Neural cell (in vitro differentiated cells): ENCODE results near the gene TMEM139. TPM values are rescaled to one million over a fixed set of nuclear protein-coding genes. Genes with fewer than 3 reads are reported as not detected.

Source experiments
- H2AFZ ChIP-seq: fragments of 200-600, 300-800 bp; sonication (generic), shearing (Covaris generic); 2 replicates; pipeline ENCODE4 v1.6.0; 2014; ENCODE audit warnings: low read depth, mild to moderate bottlenecking, antibody characterized with exemption, low read length, moderate library complexity
- H3F3A ChIP-seq: fragments of 200-600 bp; shearing (Covaris generic); 2 replicates; pipeline ENCODE4 v1.6.1; 2016; ENCODE audit warnings: mild to moderate bottlenecking, moderate library complexity, mixed read lengths, antibody characterized with exemption, low read length; ENCODE audit not compliant: insufficient read depth, poor library complexity, severe bottlenecking
- H3K27ac ChIP-seq: fragments of 200-600, 300-800 bp; sonication (generic), shearing (Covaris generic); 2 replicates; pipeline ENCODE4 v1.5.1; 2014; ENCODE audit warnings: mild to moderate bottlenecking, low read length, moderate library complexity
- H3K27me3 ChIP-seq: fragments of 300-800, 200-600 bp; sonication (generic), shearing (Covaris generic); 2 replicates; pipeline ENCODE4 v1.6.0; 2014; ENCODE audit warnings: mild to moderate bottlenecking, low read depth, low read length, moderate library complexity; ENCODE audit not compliant: insufficient read depth
- H3K36me3 ChIP-seq: fragments of 300-800, 200-600 bp; sonication (generic), shearing (Covaris generic); 2 replicates; pipeline ENCODE4 v1.5.1; 2014; ENCODE audit warnings: mild to moderate bottlenecking, antibody characterized with exemption, low read length, moderate library complexity; ENCODE audit not compliant: insufficient read depth
- H3K4me2 ChIP-seq: fragments of 300-800, 200-600 bp; sonication (generic), shearing (Covaris generic); 2 replicates; pipeline ENCODE4 v1.6.0; 2014; ENCODE audit warnings: mild to moderate bottlenecking, low read length
- H3K4me3 ChIP-seq: fragments of 300-800, 200-600 bp; sonication (generic), shearing (Covaris generic); 2 replicates; pipeline ENCODE4 v1.5.1; 2014; ENCODE audit warnings: mild to moderate bottlenecking, low read length, moderate library complexity
- H3K79me2 ChIP-seq: fragments of 200-600 bp; shearing (Covaris generic); replicated peaks from 2 replicates; pipeline ENCODE4 v1.6.0; 2014; ENCODE audit warnings: mild to moderate bottlenecking, low read length, moderate library complexity; ENCODE audit not compliant: insufficient read depth
- H3K9ac ChIP-seq: fragments of 300-800, 200-600 bp; sonication (generic), shearing (Covaris generic); 2 replicates; pipeline ENCODE4 v1.6.1; 2016; ENCODE audit warnings: mild to moderate bottlenecking, low read length, mixed read lengths
- H3K9me2 ChIP-seq: fragments of 200-600 bp; shearing (Covaris generic); 2 replicates; pipeline ENCODE4 v1.6.1; 2016; ENCODE audit warnings: mild to moderate bottlenecking, low read length, mixed read lengths; ENCODE audit not compliant: insufficient read depth
- H3K9me3 ChIP-seq: fragments of 200-600, 300-800 bp; sonication (generic), shearing (Covaris generic); 2 replicates; pipeline ENCODE4 v1.6.1; 2016; ENCODE audit warnings: mild to moderate bottlenecking, mixed run types, low read length, moderate library complexity, mixed read lengths
- H4K20me1 ChIP-seq: fragments of 200-600 bp; shearing (Covaris generic); 2 replicates; pipeline ENCODE4 v1.6.1; 2016; ENCODE audit warnings: mild to moderate bottlenecking, mixed run types; ENCODE audit not compliant: insufficient read depth
- EP300 ChIP-seq: fragments of 450-650 bp; conservative IDR thresholded peaks from 2 replicates; pipeline ENCODE4 v1.6.1; 2014; ENCODE audit warnings: antibody characterized with exemption, mild to moderate bottlenecking, moderate library complexity; ENCODE audit not compliant: poor library complexity, severe bottlenecking
- EZH2 ChIP-seq: fragments of 200-600, 300-800 bp; shearing (Covaris generic), sonication (generic); IDR thresholded peaks from 2 replicates; pipeline ENCODE4 v1.6.1; 2014; ENCODE audit warnings: antibody characterized with exemption, low read length, borderline replicate concordance, mild to moderate bottlenecking; ENCODE audit not compliant: insufficient read depth, poor library complexity, severe bottlenecking
- MXI1 ChIP-seq: fragments of 450-650 bp; conservative IDR thresholded peaks from 2 replicates; pipeline ENCODE4 v1.6.1; 2014; ENCODE audit warnings: antibody characterized with exemption, mild to moderate bottlenecking; ENCODE audit not compliant: poor library complexity, severe bottlenecking
- POLR2AphosphoS5 ChIP-seq: IDR thresholded peaks from 2 replicates; pipeline ENCODE4 v1.6.1; 2012
- RAD21 ChIP-seq: fragments of 450-650 bp; conservative IDR thresholded peaks from 2 replicates; pipeline ENCODE4 v1.6.1; 2014; ENCODE audit warnings: antibody characterized with exemption, mild to moderate bottlenecking, moderate library complexity
- SMC3 ChIP-seq: fragments of 450-650 bp; conservative IDR thresholded peaks from 2 replicates; pipeline ENCODE4 v1.6.1; 2014; ENCODE audit warnings: antibody characterized with exemption, mild to moderate bottlenecking, moderate library complexity; ENCODE audit not compliant: poor library complexity
- TAF1 ChIP-seq: IDR thresholded peaks from 2 replicates; pipeline ENCODE4 v1.6.1; 2012; ENCODE audit warnings: low read depth
- polyA plus RNA-seq: library from polyadenylated mRNA; depleted of rRNA; stranded (reverse); fragments of >200 nt; gene quantifications from 2 replicates; pipeline ENCODE4 v1.2.3, GENCODE V29; 2014
- TF ChIP-seq, protein P1 (sequence below): fragments of 450-650 bp; IDR thresholded peaks from 2 replicates; pipeline ENCODE4 v1.5.1; 2014; ENCODE audit warnings: antibody characterized with exemption, mild to moderate bottlenecking, moderate library complexity; ENCODE audit not compliant: poor library complexity, severe bottlenecking
- TF ChIP-seq, protein P2 (sequence below): IDR thresholded peaks from 2 replicates; pipeline ENCODE4 v1.6.1; 2012; ENCODE audit warnings: borderline replicate concordance

TMEM139 gene
- polyA plus RNA-seq, 1 donor from 2014 or later: not detected

DNA sequence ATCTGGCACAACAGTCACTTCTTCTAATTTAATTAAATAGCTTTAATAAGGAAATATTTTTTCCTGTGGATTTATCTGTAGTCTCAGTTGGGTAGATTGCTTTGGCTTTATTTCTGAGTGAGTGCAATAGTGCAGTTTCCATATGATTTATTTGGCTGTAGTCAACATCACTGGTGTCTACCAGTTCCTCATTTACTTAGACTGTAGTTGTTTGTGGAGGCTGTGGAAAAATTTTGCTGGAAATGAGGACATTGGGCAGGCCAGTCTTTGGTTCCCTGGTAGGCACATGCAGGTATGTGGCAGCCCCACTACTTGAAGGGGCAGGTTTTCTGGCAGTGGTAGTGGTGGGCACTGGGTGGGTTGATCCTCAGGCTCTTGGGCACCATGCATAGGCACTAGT lies 47.4 kb upstream of the TMEM139 start:
- peaks cover 4% of the 10 kb centered on the region for H3K9me3 ChIP-seq
- H3K79me2 ChIP-seq: no peaks in the 10 kb centered on the region
- no peak overlapping the region for H3K9ac ChIP-seq
- no peak overlapping the region for H2AFZ ChIP-seq
- TF ChIP-seq MXI1 (no peak), TAF1 (no peak), EZH2 (no peak), POLR2AphosphoS5 (no peak), SMC3 (no peak), RAD21 (no peak), EP300 (no peak)
- TF ChIP-seq, protein P1, sequence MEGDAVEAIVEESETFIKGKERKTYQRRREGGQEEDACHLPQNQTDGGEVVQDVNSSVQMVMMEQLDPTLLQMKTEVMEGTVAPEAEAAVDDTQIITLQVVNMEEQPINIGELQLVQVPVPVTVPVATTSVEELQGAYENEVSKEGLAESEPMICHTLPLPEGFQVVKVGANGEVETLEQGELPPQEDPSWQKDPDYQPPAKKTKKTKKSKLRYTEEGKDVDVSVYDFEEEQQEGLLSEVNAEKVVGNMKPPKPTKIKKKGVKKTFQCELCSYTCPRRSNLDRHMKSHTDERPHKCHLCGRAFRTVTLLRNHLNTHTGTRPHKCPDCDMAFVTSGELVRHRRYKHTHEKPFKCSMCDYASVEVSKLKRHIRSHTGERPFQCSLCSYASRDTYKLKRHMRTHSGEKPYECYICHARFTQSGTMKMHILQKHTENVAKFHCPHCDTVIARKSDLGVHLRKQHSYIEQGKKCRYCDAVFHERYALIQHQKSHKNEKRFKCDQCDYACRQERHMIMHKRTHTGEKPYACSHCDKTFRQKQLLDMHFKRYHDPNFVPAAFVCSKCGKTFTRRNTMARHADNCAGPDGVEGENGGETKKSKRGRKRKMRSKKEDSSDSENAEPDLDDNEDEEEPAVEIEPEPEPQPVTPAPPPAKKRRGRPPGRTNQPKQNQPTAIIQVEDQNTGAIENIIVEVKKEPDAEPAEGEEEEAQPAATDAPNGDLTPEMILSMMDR: no peak
- TF ChIP-seq, protein P2, sequence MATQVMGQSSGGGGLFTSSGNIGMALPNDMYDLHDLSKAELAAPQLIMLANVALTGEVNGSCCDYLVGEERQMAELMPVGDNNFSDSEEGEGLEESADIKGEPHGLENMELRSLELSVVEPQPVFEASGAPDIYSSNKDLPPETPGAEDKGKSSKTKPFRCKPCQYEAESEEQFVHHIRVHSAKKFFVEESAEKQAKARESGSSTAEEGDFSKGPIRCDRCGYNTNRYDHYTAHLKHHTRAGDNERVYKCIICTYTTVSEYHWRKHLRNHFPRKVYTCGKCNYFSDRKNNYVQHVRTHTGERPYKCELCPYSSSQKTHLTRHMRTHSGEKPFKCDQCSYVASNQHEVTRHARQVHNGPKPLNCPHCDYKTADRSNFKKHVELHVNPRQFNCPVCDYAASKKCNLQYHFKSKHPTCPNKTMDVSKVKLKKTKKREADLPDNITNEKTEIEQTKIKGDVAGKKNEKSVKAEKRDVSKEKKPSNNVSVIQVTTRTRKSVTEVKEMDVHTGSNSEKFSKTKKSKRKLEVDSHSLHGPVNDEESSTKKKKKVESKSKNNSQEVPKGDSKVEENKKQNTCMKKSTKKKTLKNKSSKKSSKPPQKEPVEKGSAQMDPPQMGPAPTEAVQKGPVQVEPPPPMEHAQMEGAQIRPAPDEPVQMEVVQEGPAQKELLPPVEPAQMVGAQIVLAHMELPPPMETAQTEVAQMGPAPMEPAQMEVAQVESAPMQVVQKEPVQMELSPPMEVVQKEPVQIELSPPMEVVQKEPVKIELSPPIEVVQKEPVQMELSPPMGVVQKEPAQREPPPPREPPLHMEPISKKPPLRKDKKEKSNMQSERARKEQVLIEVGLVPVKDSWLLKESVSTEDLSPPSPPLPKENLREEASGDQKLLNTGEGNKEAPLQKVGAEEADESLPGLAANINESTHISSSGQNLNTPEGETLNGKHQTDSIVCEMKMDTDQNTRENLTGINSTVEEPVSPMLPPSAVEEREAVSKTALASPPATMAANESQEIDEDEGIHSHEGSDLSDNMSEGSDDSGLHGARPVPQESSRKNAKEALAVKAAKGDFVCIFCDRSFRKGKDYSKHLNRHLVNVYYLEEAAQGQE: no peak
- H3K27me3 ChIP-seq: no peaks in the 10 kb centered on the region
- H4K20me1 ChIP-seq: no peaks in the 10 kb centered on the region
- H3K9me2 ChIP-seq: no peaks in the 10 kb centered on the region
- no peak overlapping the region for H3K4me2 ChIP-seq
- H3K4me3 ChIP-seq: no peak overlapping the region
- no peaks in the 10 kb centered on the region for H3K36me3 ChIP-seq
- H3K27ac ChIP-seq: no peak overlapping the region
- H3F3A ChIP-seq: no peaks in the 10 kb centered on the region

DNA sequence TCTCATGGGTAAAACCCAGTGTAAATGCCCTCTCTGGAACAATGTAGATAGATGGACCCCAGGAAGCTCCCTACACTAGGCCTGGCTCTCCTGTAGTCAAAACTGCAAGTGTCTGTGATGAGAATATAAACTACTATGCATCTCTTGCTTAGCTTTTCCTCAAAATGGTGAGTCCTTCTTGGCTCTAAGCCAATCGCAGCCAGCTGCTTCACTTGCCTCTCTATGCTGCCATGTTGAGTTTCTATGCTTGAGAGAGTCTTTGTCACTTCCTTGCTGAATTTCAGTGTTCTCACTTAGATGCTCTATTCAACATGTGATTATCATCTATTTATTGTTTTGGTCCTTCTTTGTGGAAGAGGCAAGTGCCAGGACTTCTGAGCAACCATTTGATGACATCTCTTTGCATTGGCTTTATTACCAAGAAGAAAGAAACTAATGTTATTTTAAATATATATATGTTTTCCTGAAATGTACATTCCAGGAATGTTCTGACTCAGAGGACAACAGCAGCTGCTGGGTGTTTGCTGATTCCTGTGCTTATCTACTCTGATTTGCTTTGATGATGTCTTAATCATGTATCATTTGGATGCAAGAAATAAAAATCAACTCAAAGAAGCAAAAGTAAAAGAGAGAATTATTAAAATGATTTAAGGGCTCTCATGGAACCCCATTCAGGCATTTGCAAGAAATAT lies 46.3 kb upstream of the TMEM139 start:
- no peak overlapping the region for H3K9ac ChIP-seq
- TF ChIP-seq POLR2AphosphoS5: no peak
- TF ChIP-seq SMC3: no peak
- TF ChIP-seq RAD21: no peak
- no peak overlapping the region for H3K4me2 ChIP-seq
- no peak overlapping the region for H3K4me3 ChIP-seq
- peaks cover 4% of the 10 kb centered on the region for H3K9me3 ChIP-seq
- no peaks in the 10 kb centered on the region for H3F3A ChIP-seq
- H4K20me1 ChIP-seq: no peaks in the 10 kb centered on the region
- H3K9me2 ChIP-seq: no peaks in the 10 kb centered on the region
- no peak overlapping the region for H3K27ac ChIP-seq
- no peaks in the 10 kb centered on the region for H3K79me2 ChIP-seq
- H3K27me3 ChIP-seq: no peaks in the 10 kb centered on the region
- no peak overlapping the region for H2AFZ ChIP-seq
- no peaks in the 10 kb centered on the region for H3K36me3 ChIP-seq
